A549 (cell line): ENCODE results near the gene GAK. TPM values are rescaled to one million over a fixed set of nuclear protein-coding genes. Genes with fewer than 3 reads are reported as not detected.

ENCODE experiments used
- ATAC-seq, 2 experiments: fragments of 200-7000 bp in 1 of 2; fragments of >200 bp in 1 of 2; cut with Nextera tagmentation in 1 of 2; cut with Tn5 transposase in 1 of 2; 3 replicates each; pipeline versions ENCODE4 v1.8.0 to v1.9.1; 2018 to 2020; ENCODE audit warnings: mild to moderate bottlenecking in 1 of 2, moderate library complexity in 1 of 2
- CTCF ChIA-PET: fragments of 300-600 bp; sonication (Branson Sonifier 250); formaldehyde crosslinking; extraction: SDS; loops from one replicate; lab custom pipeline; 2021; ENCODE audit warnings: antibody characterized with exemption, inconsistent platforms; lab: Yijun Ruan, JAX
- POLR2A ChIA-PET: fragments of 350-600 bp; formaldehyde crosslinking; extraction: SDS; loops from one replicate; lab custom pipeline; 2021; ENCODE audit warnings: antibody characterized with exemption, inconsistent platforms; lab: Yijun Ruan, JAX
- DNase-seq, 2 experiments: peaks; one replicate each; pipeline versions ENCODE4 v3.0.0 to v3.0.0-alpha.2; 2011 to 2016; ENCODE audit warnings: low read depth in 1 of 2, low spot score in 1 of 2
- FAIRE-seq: peaks from 2 replicates; lab custom pipeline; 2011; peaks lifted over from hg19 to GRCh38; lab: Jason Lieb, UNC
- H3K27ac ChIP-seq, 2 experiments: fragments of >200 bp; sonication (Bioruptor Twin); formaldehyde crosslinking; 3 replicates each; pipeline ENCODE4 v1.5.1; 2016 to 2017
- H3K4me1 ChIP-seq: fragments of >200 bp; sonication (Bioruptor Twin); formaldehyde crosslinking; 3 replicates; pipeline ENCODE4 v1.6.1; 2016
- H3K4me2 ChIP-seq: fragments of >200 bp; sonication (Bioruptor Twin); formaldehyde crosslinking; 3 replicates; pipeline ENCODE4 v1.6.1; 2016
- H3K4me3 ChIP-seq: fragments of >200 bp; sonication (Bioruptor Twin); formaldehyde crosslinking; 3 replicates; pipeline ENCODE4 v1.5.1; 2016
- H3K9me3 ChIP-seq: fragments of >200 bp; sonication (Bioruptor Twin); formaldehyde crosslinking; 3 replicates; pipeline ENCODE4 v1.6.1; 2016
- ATOH8 ChIP-seq: fragments of 250-450 bp; sonication (Bioruptor Pico); IDR thresholded peaks from 2 replicates; pipeline ENCODE4 v1.5.0; 2020; ENCODE audit warnings: low read depth, mild to moderate bottlenecking, moderate library complexity
- BCL3 ChIP-seq: fragments of >200 bp; sonication (Bioruptor Twin); formaldehyde crosslinking; IDR thresholded peaks from 3 replicates; pipeline ENCODE4 v1.6.1; 2016
- BHLHE40 ChIP-seq: IDR thresholded peaks from 2 replicates; pipeline ENCODE4 v1.6.1; 2012; ENCODE audit warnings: low read depth, low read length, inconsistent platforms
- CBX2 ChIP-seq: fragments of 200-600 bp; sonication (generic); IDR thresholded peaks from 2 replicates; pipeline ENCODE4 v1.6.1; 2016; ENCODE audit warnings: low read depth, mild to moderate bottlenecking, borderline replicate concordance
- CBX8 ChIP-seq: fragments of 200-600 bp; sonication (generic); IDR thresholded peaks from 2 replicates; pipeline ENCODE4 v1.6.1; 2016
- CEBPB ChIP-seq, 2 experiments: fragments of >200 bp in 1 of 2; sonication (Bioruptor Twin) in 1 of 2; formaldehyde crosslinking in 1 of 2; IDR thresholded peaks; 2 replicates each; pipeline ENCODE4 v1.6.1; 2012 to 2016
- CHD4 ChIP-seq: fragments of 200-600 bp; sonication (generic); IDR thresholded peaks from 2 replicates; pipeline ENCODE4 v1.6.1; 2016; ENCODE audit warnings: antibody characterized with exemption, mild to moderate bottlenecking, borderline replicate concordance
- E2F6 ChIP-seq: IDR thresholded peaks from 2 replicates; pipeline ENCODE4 v1.6.1; 2012; ENCODE audit warnings: low read depth, borderline replicate concordance
- EHMT2 ChIP-seq: fragments of 200-600 bp; sonication (generic); IDR thresholded peaks from 2 replicates; pipeline ENCODE4 v1.6.1; 2016; ENCODE audit warnings: antibody characterized with exemption, low read depth, mild to moderate bottlenecking, moderate library complexity
- ELK1 ChIP-seq: fragments of 150-350 bp; IDR thresholded peaks from 2 replicates; pipeline ENCODE4 v1.6.1; 2014; ENCODE audit warnings: low read depth, mild to moderate bottlenecking, low read length
- FOSB ChIP-seq: fragments of 250-450 bp; sonication (Bioruptor Pico); IDR thresholded peaks from 2 replicates; pipeline ENCODE4 v1.5.0; 2020; ENCODE audit warnings: mild to moderate bottlenecking, moderate library complexity
- FOXS1 ChIP-seq: fragments of 250-450 bp; sonication (Bioruptor Pico); IDR thresholded peaks from 2 replicates; pipeline ENCODE4 v1.5.0; 2020; ENCODE audit warnings: mild to moderate bottlenecking, moderate library complexity
- HEYL ChIP-seq: fragments of 250-450 bp; sonication (Bioruptor Pico); IDR thresholded peaks from 2 replicates; pipeline ENCODE4 v1.8.0; 2021; ENCODE audit warnings: mild to moderate bottlenecking, moderate library complexity
- HOXA7 ChIP-seq: fragments of 250-450 bp; sonication (Bioruptor Pico); IDR thresholded peaks from 2 replicates; pipeline ENCODE4 v1.5.0; 2020; ENCODE audit warnings: mild to moderate bottlenecking, moderate library complexity
- HOXB13 ChIP-seq: fragments of 250-450 bp; sonication (Bioruptor Pico); IDR thresholded peaks from 2 replicates; pipeline ENCODE4 v1.5.0; 2020; ENCODE audit warnings: low read depth, mild to moderate bottlenecking, moderate library complexity
- HOXB5 ChIP-seq: fragments of 250-450 bp; sonication (Bioruptor Pico); IDR thresholded peaks from 2 replicates; pipeline ENCODE4 v1.5.0; 2020; ENCODE audit warnings: mild to moderate bottlenecking, moderate library complexity
- JUNB ChIP-seq: fragments of >200 bp; sonication (Bioruptor Twin); formaldehyde crosslinking; IDR thresholded peaks from 2 replicates; pipeline ENCODE4 v1.6.1; 2016
- KDM5A ChIP-seq: fragments of 200-600 bp; sonication (generic); IDR thresholded peaks from 2 replicates; pipeline ENCODE4 v1.6.1; 2016; ENCODE audit warnings: antibody characterized with exemption, mild to moderate bottlenecking
- MAFK ChIP-seq: fragments of 450-650 bp; IDR thresholded peaks from 2 replicates; pipeline ENCODE4 v1.6.1; 2014; ENCODE audit not compliant: partially characterized antibody
- MAZ ChIP-seq: fragments of 150-350 bp; IDR thresholded peaks from 2 replicates; pipeline ENCODE4 v1.6.1; 2014; ENCODE audit warnings: antibody characterized with exemption, low read depth, low read length, borderline replicate concordance
- PHF8 ChIP-seq: fragments of 200-600 bp; sonication (generic); IDR thresholded peaks from 2 replicates; pipeline ENCODE4 v1.6.1; 2016; ENCODE audit warnings: low read depth, mild to moderate bottlenecking, antibody characterized with exemption, moderate library complexity, borderline replicate concordance
- POLR2A ChIP-seq: IDR thresholded peaks from 2 replicates; pipeline ENCODE4 v1.6.1; 2012; ENCODE audit warnings: mild to moderate bottlenecking, low read length
- RARB ChIP-seq: fragments of 250-450 bp; sonication (Bioruptor Pico); IDR thresholded peaks from 2 replicates; pipeline ENCODE4 v1.8.0; 2021; ENCODE audit warnings: mild to moderate bottlenecking, moderate library complexity
- RFX5 ChIP-seq: fragments of 450-650 bp; IDR thresholded peaks from 2 replicates; pipeline ENCODE4 v1.7.1; 2014; ENCODE audit warnings: antibody characterized with exemption, mild to moderate bottlenecking, moderate library complexity
- TFCP2L1 ChIP-seq: fragments of 250-450 bp; sonication (Bioruptor Pico); IDR thresholded peaks from 2 replicates; pipeline ENCODE4 v1.5.0; 2021; ENCODE audit warnings: mild to moderate bottlenecking
- ZC3H11A ChIP-seq: fragments of 450-650 bp; IDR thresholded peaks from 2 replicates; pipeline ENCODE4 v1.6.1; 2014; ENCODE audit warnings: antibody characterized with exemption, mild to moderate bottlenecking
- ZNF302 ChIP-seq: fragments of 250-450 bp; sonication (Bioruptor Pico); IDR thresholded peaks from 2 replicates; pipeline ENCODE4 v1.9.0; 2021; ENCODE audit warnings: inconsistent platforms, mild to moderate bottlenecking, moderate library complexity
- whole genome bisulfite sequencing: methylation state at CpG from one replicate; pipeline ENCODE4 v1.1.6; 2017; ENCODE audit errors: missing lambda C conversion rate; 5-methylcytosine and 5-hydroxymethylcytosine counted together
- polyA plus RNA-seq, 4 experiments: library from polyadenylated mRNA; depleted of rRNA in 3 of 4; stranded (reverse); fragments of >200 nt; fragmentation: RNase III in 1 of 4; extraction: RNeasy Plus Mini Kit Qiagen cat#74134 plus additional on column Dnase treatment in 1 of 4; gene quantifications; 2 replicates in 3 of 4; 3 replicates in 1 of 4; pipeline ENCODE4 v1.2.3, GENCODE V29; 2011 to 2017

Gene GAK
- polyA plus RNA-seq, 2 of the 4 experiments (the other 2 are of a cell fraction), result 13.8 to 34.3 TPM

- POLR2A ChIA-PET, result no interaction called here
Measured at GRCh38 chr4:858041-858481, 74.1 kb downstream of the GAK start.

GRCh38 chr4:857461-857860 is 74.7 kb downstream of the GAK start:
- H3K4me3 ChIP-seq, result no peak overlapping the region
- no peak for TF ChIP-seq BCL3
- no peak for TF ChIP-seq ZC3H11A
- TF ChIP-seq POLR2A, result no peak
- TF ChIP-seq CBX2, result no peak
- TF ChIP-seq CEBPB (IDR thresholded peaks at IDR 0.05), result no peak
- no peak for TF ChIP-seq TFCP2L1
- no peak for TF ChIP-seq JUNB
- TF ChIP-seq E2F6, result no peak
- TF ChIP-seq HOXB5 (CRISPR knock-in tag), result no peak
- no peak for TF ChIP-seq CHD4
- no peak for TF ChIP-seq ELK1
- no peak for TF ChIP-seq ATOH8 (CRISPR knock-in tag)
- no peak for TF ChIP-seq HEYL
- TF ChIP-seq FOSB (CRISPR knock-in tag), result no peak
- TF ChIP-seq ZNF302 (CRISPR knock-in tag), result no peak
- no peak for TF ChIP-seq HOXA7 (CRISPR knock-in tag)
- CTCF ChIA-PET, result interaction anchor here (0.6 to 1.1 kb wide), 3 partner anchors 9 to 106 kb away, joined by 3 to 4 read pairs (median 3); no protein-coding TSS in a partner anchor
- DNase-seq (no peak), ATAC-seq (no peak), FAIRE-seq (no peak)
- H3K9me3 ChIP-seq, result no peaks in the 10 kb centered on the region
- POLR2A ChIA-PET, result no interaction called here
- no peaks in the 10 kb centered on the region for H3K4me1 ChIP-seq
- no peak overlapping the region for H3K27ac ChIP-seq
- 90% methylated on average over 11 of the region's 11 CpGs for WGBS
- H3K4me2 ChIP-seq, result no peak overlapping the region

More at GRCh38 chr4:858041-858481, 74.1 kb downstream of the GAK start:
- WGBS, result 89% methylated on average over 12 of the region's 17 CpGs
- no peak for TF ChIP-seq BCL3
- TF ChIP-seq RARB, result no peak
- no peak for TF ChIP-seq MAFK
- no peak for TF ChIP-seq MAZ
- no peak for TF ChIP-seq BHLHE40
- TF ChIP-seq EHMT2, result no peak
- no peak for TF ChIP-seq RFX5
- no peak for TF ChIP-seq FOXS1 (CRISPR knock-in tag)
- no peak for TF ChIP-seq HOXB13
- TF ChIP-seq POLR2A, result no peak
- TF ChIP-seq HEYL, result no peak
- no peak for TF ChIP-seq KDM5A
- TF ChIP-seq PHF8, result no peak
- TF ChIP-seq CEBPB (IDR thresholded peaks at IDR 0.05), result no peak
- no peak for TF ChIP-seq HOXA7 (CRISPR knock-in tag)
- no peak for TF ChIP-seq CBX8
- no peaks in the 10 kb centered on the region for H3K4me1 ChIP-seq
- no peak for FAIRE-seq
- H3K9me3 ChIP-seq, result no peaks in the 10 kb centered on the region
- DNase-seq, result no peak
- ATAC-seq, result no peak
- CTCF ChIA-PET, result interaction anchor here (0.6 to 1.1 kb wide), 3 partner anchors 9 to 105 kb away, joined by 3 to 4 read pairs (median 3); no protein-coding TSS in a partner anchor
- no peak overlapping the region for H3K4me3 ChIP-seq
- no peak overlapping the region for H3K4me2 ChIP-seq
- no peak overlapping the region for H3K27ac ChIP-seq
